IMR-90 (cell line): ENCODE results near the gene SIK3.

Experiments
- CEBPB ChIP-seq: IDR thresholded peaks from 2 replicates; pipeline ENCODE4 v1.6.1; 2012; ENCODE audit warnings: low read depth, low read length, improper control_type of control experiment
- CTCF ChIP-seq: conservative IDR thresholded peaks from 2 replicates; pipeline ENCODE4 v1.5.1; 2012; ENCODE audit warnings: mild to moderate bottlenecking, low read depth, low read length, improper control_type of control experiment
- ELK1 ChIP-seq: fragments of 150-350 bp; IDR thresholded peaks from 2 replicates; pipeline ENCODE4 v1.6.1; 2016; ENCODE audit warnings: low read depth, mild to moderate bottlenecking, low read length, moderate library complexity, borderline replicate concordance
- MXI1 ChIP-seq: IDR thresholded peaks from 2 replicates; pipeline ENCODE4 v1.6.1; 2012; ENCODE audit warnings: low read depth, mild to moderate bottlenecking, low read length, moderate library complexity, borderline replicate concordance
- NFE2L2 ChIP-seq: fragments of 150-350 bp; IDR thresholded peaks from 2 replicates; pipeline ENCODE4 v1.6.1; 2016; ENCODE audit warnings: low read depth, mild to moderate bottlenecking, low read length
- POLR2A ChIP-seq: IDR thresholded peaks from 2 replicates; pipeline ENCODE4 v1.6.1; 2012; ENCODE audit warnings: mild to moderate bottlenecking, low read depth, low read length
- RAD21 ChIP-seq: IDR thresholded peaks from 2 replicates; pipeline ENCODE4 v1.6.1; 2012; ENCODE audit warnings: low read length, improper control_type of control experiment
- RCOR1 ChIP-seq: IDR thresholded peaks from 2 replicates; pipeline ENCODE4 v1.6.1; 2012; ENCODE audit warnings: mild to moderate bottlenecking, low read length, improper control_type of control experiment; ENCODE audit not compliant: insufficient replicate concordance
- RFX5 ChIP-seq: IDR thresholded peaks from 2 replicates; pipeline ENCODE4 v1.8.0; 2012; ENCODE audit warnings: low read depth, mild to moderate bottlenecking, low read length, moderate library complexity

DNA sequence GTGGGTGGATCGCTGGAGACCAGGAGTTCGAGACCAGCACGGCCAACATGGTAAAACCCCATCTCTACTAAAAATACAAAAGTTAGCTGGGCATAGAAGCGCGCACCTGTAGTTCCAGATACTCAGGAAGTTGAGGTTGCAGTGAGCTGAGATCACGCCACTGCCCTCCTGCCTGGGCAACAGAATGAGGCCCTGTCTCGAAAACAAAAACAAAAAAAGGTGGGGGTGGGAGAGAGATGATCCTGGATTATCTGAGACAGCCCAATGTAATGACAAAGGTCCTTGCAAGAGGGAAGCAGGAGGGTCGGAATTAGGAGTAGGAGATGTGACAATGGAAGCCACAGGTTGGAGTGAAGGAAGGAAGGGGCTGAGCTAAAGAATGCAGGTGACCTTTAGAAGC is 173.2 kb downstream of the SIK3 start:
- no peak for TF ChIP-seq CEBPB
- TF ChIP-seq NFE2L2, result no peak
- TF ChIP-seq RCOR1, result no peak
- no peak for TF ChIP-seq POLR2A
- TF ChIP-seq CTCF, result no peak
- no peak for TF ChIP-seq ELK1
- no peak for TF ChIP-seq RFX5
- no peak for TF ChIP-seq MXI1
- no peak for TF ChIP-seq RAD21
